Sigmoid colon (tissue), 4 donors: Measurements from ENCODE around the gene IL20RA.
"Not testable (repeated sequence)": the region's sequence is repeated elsewhere in the genome, so short reads cannot be mapped to it uniquely, and the experiment has no call there.

Experiments used
- POLR2AphosphoS5 ChIP-seq, 4 donors: sonication (generic); formaldehyde crosslinking; IDR thresholded peaks; one replicate each; pipeline ENCODE4 v1.6.1; 2017; ENCODE audit warnings: antibody characterized with exemption in 4 of 4
- TF ChIP-seq, protein P1 (sequence below), 4 experiments: fragments of 450-650 bp in 3 of 4; fragments of 200-600 bp in 1 of 4; IDR thresholded peaks; one replicate each; pipeline ENCODE4 v1.5.1; 2016 to 2019; ENCODE audit warnings: antibody characterized with exemption in 4 of 4, mild to moderate bottlenecking in 3 of 4, moderate library complexity in 2 of 4

DNA sequence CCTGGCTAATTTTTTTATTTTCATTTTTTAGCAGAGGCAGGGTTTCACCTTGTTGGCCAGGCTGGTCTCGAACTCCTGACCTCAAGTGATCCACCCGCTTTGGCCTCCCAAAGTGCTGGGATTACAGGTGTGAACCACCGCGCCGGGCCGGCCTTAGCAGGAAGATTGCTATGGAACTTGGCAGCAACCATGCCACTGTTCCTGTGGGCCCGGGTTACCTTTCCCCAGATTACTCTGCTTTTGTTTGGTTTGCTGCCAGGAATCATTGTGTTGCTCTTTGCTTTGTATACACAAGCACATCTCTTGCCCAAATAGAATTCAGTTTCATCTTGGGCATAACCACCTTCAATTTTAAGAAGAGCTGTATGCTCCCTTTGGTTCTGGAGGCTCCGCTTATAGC lies 71.0 kb downstream of the IL20RA start:
- TF ChIP-seq, protein P1, sequence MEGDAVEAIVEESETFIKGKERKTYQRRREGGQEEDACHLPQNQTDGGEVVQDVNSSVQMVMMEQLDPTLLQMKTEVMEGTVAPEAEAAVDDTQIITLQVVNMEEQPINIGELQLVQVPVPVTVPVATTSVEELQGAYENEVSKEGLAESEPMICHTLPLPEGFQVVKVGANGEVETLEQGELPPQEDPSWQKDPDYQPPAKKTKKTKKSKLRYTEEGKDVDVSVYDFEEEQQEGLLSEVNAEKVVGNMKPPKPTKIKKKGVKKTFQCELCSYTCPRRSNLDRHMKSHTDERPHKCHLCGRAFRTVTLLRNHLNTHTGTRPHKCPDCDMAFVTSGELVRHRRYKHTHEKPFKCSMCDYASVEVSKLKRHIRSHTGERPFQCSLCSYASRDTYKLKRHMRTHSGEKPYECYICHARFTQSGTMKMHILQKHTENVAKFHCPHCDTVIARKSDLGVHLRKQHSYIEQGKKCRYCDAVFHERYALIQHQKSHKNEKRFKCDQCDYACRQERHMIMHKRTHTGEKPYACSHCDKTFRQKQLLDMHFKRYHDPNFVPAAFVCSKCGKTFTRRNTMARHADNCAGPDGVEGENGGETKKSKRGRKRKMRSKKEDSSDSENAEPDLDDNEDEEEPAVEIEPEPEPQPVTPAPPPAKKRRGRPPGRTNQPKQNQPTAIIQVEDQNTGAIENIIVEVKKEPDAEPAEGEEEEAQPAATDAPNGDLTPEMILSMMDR (IDR thresholded peaks at IDR 0.05) = not testable (repeated sequence)
- not testable (repeated sequence) for TF ChIP-seq POLR2AphosphoS5 (IDR thresholded peaks at IDR 0.05)
